ENCODE results near the gene UFSP2.

UFSP2 gene

GRCh38 chr4:185374027-185374426 lies 51.7 kb downstream of the UFSP2 start:
- no peaks in the 10 kb centered on the region for H3K4me1 ChIP-seq (ENCODE audit: low read depth, poor library complexity, severe bottlenecking)
- H3K36me3 ChIP-seq (ENCODE audit: insufficient read depth): no peaks in the 10 kb centered on the region
- H3K27me3 ChIP-seq (ENCODE audit: insufficient read depth, low read depth): no peaks in the 10 kb centered on the region
- H3K4me2 ChIP-seq: no peak overlapping the region
- no peaks in the 10 kb centered on the region for H4K20me1 ChIP-seq (ENCODE audit: insufficient read depth)
- no peak overlapping the region for H2AFZ ChIP-seq (ENCODE audit: low read depth)
- no peak for TF ChIP-seq CTCF (conservative IDR thresholded peaks at IDR 0.05; ENCODE audit: low read depth, low read length)
- no peak overlapping the region for H3K4me3 ChIP-seq (IDR thresholded peaks at IDR 0.05; ENCODE audit: insufficient read depth, low read depth, low read length)
- no peak overlapping the region for H3K27ac ChIP-seq
- no peaks in the 10 kb centered on the region for H3K79me2 ChIP-seq (ENCODE audit: insufficient read depth, low read depth)
- H3K9ac ChIP-seq: no peak overlapping the region

- H3K27ac ChIP-seq: no peak overlapping the region
- H3K36me3 ChIP-seq (ENCODE audit: insufficient read depth): no peaks in the 10 kb centered on the region
- no peaks in the 10 kb centered on the region for H3K79me2 ChIP-seq (ENCODE audit: insufficient read depth, low read depth)
- no peak overlapping the region for H2AFZ ChIP-seq (ENCODE audit: low read depth)
- no peaks in the 10 kb centered on the region for H4K20me1 ChIP-seq (ENCODE audit: insufficient read depth)
- H3K4me1 ChIP-seq (ENCODE audit: low read depth, poor library complexity, severe bottlenecking): no peaks in the 10 kb centered on the region
- no peak overlapping the region for H3K4me2 ChIP-seq
- no peaks in the 10 kb centered on the region for H3K27me3 ChIP-seq (ENCODE audit: insufficient read depth, low read depth)
- TF ChIP-seq CTCF (conservative IDR thresholded peaks at IDR 0.05; ENCODE audit: low read depth, low read length): no peak
- H3K9ac ChIP-seq: no peak overlapping the region
- H3K4me3 ChIP-seq (IDR thresholded peaks at IDR 0.05; ENCODE audit: insufficient read depth, low read depth, low read length): no peak overlapping the region
Measured at GRCh38 chr4:185371702-185372101, 54.1 kb downstream of the UFSP2 start.

- no peaks in the 10 kb centered on the region for H3K36me3 ChIP-seq (ENCODE audit: insufficient read depth)
- no peak for TF ChIP-seq CTCF (conservative IDR thresholded peaks at IDR 0.05; ENCODE audit: low read depth, low read length)
- H3K27me3 ChIP-seq (ENCODE audit: insufficient read depth, low read depth): no peaks in the 10 kb centered on the region
Measured at GRCh38 chr4:185370268-185370949, 55.4 kb downstream of the UFSP2 start.

GRCh38 chr4:185369731-185370130 lies 56.0 kb downstream of the UFSP2 start:
- no peak overlapping the region for H3K9ac ChIP-seq

More at GRCh38 chr4:185370268-185370949, 55.4 kb downstream of the UFSP2 start:
- no peaks in the 10 kb centered on the region for H3K79me2 ChIP-seq (ENCODE audit: insufficient read depth, low read depth)
- H3K4me3 ChIP-seq (IDR thresholded peaks at IDR 0.05; ENCODE audit: insufficient read depth, low read depth, low read length): no peak overlapping the region
- H3K27ac ChIP-seq: no peak overlapping the region
- H2AFZ ChIP-seq (ENCODE audit: low read depth): no peak overlapping the region
- H3K4me2 ChIP-seq: no peak overlapping the region
- no peak overlapping the region for H3K9ac ChIP-seq
- H3K4me1 ChIP-seq (ENCODE audit: low read depth, poor library complexity, severe bottlenecking): no peaks in the 10 kb centered on the region
- H4K20me1 ChIP-seq (ENCODE audit: insufficient read depth): no peaks in the 10 kb centered on the region

More at GRCh38 chr4:185369731-185370130, 56.0 kb downstream of the UFSP2 start:
- H2AFZ ChIP-seq (ENCODE audit: low read depth): no peak overlapping the region
- no peak overlapping the region for H3K4me3 ChIP-seq (IDR thresholded peaks at IDR 0.05; ENCODE audit: insufficient read depth, low read depth, low read length)
- H3K27me3 ChIP-seq (ENCODE audit: insufficient read depth, low read depth): no peaks in the 10 kb centered on the region
- no peak overlapping the region for H3K27ac ChIP-seq
- no peak overlapping the region for H3K4me2 ChIP-seq
- peaks cover 5% of the 10 kb centered on the region for H3K4me1 ChIP-seq (ENCODE audit: low read depth, poor library complexity, severe bottlenecking)
- TF ChIP-seq CTCF (conservative IDR thresholded peaks at IDR 0.05; ENCODE audit: low read depth, low read length): no peak
- H4K20me1 ChIP-seq (ENCODE audit: insufficient read depth): no peaks in the 10 kb centered on the region
- H3K79me2 ChIP-seq (ENCODE audit: insufficient read depth, low read depth): no peaks in the 10 kb centered on the region
- no peaks in the 10 kb centered on the region for H3K36me3 ChIP-seq (ENCODE audit: insufficient read depth)
